Measurements from ENCODE around the gene AIG1.

AIG1 gene

DNA sequence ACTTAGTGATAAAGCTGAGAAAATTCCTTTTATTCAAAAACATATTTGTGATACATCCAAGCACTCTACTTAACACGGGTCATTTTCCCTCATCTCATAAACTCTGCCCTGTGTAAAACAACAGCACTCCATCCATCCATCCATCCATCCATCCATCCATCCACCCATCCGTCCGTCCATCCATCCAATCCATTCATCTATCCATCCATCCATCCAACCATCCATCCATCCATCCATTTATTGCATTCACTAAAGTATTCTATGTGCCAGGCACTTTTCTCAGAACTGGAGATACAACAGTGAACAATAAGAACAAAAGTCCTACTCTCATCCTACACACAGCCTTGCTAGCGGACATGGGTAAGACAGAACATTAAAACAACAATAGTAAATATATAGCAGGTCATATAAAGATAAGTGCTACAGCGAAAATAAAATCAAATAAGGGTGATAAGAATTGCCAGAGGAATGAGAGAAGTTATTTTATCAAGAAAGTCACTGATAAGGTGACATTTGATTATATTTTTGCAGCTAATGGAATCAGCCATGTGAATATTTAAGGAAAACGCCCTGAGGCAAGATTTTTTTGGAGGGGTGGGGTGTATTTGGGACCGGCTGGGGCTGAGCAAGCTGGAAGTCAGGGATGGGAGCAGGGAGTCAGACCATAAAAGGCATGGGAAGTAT lies 311.7 kb downstream of the AIG1 start:
- no peak for DNase-seq (ENCODE audit: low read depth)

DNA sequence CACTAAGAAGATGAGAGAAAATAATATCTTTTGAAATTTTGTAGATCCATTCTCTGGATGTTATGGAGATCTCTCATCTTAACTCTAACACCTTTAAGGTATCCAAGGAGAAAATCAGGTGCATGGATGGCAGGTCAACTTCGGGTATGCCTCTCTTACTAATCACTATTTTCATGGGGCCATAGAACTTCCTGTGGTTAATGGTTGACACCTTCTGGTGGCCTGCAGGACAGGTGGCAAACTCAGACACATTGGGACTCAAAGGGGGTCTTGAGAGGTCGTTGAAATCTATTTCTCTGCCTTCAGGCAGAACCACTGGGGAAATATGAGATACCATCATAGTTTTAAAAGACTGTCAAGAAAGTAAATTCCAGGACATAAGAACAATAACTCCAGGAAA lies 313.3 kb downstream of the AIG1 start:
- no peak for DNase-seq (ENCODE audit: low read depth)

DNA sequence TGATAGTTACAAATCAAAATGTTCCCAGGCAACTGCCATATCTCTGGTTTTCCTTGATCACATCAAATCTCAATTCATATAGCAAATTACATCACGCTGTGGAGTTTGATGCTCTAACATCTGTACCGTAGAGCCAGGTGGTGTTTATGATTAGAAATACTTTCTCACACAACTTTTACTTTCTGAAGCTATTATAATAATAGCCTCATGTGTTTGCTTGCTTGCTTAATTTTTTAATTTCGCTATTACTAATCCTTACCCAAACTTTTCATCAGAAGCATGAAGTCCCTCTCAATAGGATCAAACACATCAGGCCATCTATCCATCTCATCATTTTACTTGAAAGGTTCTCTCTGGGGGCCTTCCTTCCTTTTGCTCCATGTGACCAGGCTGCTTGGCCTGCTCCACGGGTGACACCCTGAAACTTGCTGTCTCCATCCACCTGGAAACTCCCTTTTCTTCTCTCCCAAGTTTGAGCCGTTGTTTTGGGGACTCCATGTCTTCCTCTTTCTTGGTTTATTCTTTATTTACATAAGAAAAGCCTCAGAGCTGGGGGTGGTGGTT lies 314.4 kb downstream of the AIG1 start:
- DNase-seq (ENCODE audit: low read depth), result no peak

DNA sequence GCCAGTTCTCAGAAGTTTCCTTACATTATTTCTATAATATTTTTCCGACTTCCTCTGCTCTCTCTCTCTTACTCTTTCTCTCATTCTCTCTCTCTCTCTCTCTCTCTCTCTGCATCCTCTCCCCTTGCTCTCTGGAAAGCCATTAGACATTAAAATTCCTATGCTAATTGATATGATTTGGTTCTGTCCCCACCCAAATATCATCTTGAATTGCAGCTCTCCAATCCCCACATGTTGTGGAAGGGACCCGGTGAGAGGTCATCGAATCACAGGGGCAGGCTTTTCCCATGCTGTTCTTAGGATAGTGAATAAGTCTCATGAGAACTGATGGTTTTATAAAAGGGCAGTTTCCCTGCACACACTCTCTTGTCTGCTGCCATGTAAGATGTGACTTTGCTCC lies 315.7 kb downstream of the AIG1 start:
- no peak for DNase-seq (ENCODE audit: low read depth)

DNA sequence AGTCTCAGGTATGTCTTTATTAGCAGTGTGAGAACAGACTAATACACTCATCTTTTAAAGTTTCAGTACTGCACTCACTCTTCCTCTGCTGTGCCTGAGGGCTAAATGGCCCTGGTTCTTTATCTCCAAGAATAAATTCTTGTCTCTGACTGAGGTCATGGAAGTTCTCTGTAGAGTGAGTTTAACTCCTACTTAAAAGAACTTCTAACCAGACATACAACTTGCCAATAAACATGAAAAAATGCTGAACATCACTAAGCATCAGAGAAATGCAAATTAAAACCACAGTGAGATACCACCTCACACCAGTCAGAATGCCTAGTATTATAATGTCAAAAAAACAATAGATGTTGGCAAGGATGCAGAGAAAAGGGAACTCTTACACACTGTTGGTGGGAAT lies 316.2 kb downstream of the AIG1 start:
- DNase-seq (ENCODE audit: low read depth), result no peak

DNA sequence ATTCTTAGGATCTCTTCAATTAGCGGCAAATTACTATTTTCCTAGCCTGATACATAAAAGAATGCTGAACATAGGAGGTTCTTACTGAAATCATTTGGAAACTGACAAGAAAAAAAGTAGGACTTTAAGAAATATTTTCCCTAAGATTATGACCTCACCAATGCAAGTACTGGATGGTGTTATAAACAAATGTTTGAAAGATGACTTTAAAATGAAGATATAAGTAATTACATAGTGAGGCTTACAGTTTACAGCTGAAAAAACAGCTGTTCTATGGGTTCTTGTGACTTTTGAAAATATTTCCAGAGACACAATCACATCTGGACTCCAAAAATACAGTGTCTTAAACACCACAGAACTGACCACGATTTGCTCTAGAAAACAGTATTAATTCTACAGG lies 324.9 kb downstream of the AIG1 start:
- no peak for DNase-seq (ENCODE audit: low read depth)

DNA sequence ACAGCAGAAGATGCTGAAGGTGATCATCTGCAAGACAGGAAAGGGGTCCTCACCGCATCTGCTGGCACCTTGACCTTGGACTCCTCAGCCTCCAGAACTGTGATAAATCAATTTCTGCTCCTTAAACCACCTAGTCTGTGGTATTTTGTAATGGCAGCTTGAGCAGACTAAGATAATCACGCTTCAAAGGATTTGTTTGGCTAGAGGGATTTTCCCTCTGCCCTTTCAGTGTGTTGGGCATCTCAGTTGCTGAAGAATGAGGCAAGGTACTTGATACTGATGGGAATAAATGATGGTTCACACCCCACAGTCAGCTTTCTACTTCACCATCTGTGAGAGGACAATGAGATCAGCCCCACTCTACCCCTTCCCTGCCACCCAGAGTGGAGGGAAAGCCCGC lies 329.6 kb downstream of the AIG1 start:
- no peak for DNase-seq (ENCODE audit: low read depth)
